ENCODE data around the gene ACSL5. TPM values are rescaled to one million over a fixed set of nuclear protein-coding genes. Genes with fewer than 3 reads are reported as not detected.

Gene ACSL5
- total and polyA plus RNA-seq, 2 donors (not counting 3 experiments of a cell fraction or from before 2014, with no cell fraction given) = 1.5 to 2.1 TPM

DNA sequence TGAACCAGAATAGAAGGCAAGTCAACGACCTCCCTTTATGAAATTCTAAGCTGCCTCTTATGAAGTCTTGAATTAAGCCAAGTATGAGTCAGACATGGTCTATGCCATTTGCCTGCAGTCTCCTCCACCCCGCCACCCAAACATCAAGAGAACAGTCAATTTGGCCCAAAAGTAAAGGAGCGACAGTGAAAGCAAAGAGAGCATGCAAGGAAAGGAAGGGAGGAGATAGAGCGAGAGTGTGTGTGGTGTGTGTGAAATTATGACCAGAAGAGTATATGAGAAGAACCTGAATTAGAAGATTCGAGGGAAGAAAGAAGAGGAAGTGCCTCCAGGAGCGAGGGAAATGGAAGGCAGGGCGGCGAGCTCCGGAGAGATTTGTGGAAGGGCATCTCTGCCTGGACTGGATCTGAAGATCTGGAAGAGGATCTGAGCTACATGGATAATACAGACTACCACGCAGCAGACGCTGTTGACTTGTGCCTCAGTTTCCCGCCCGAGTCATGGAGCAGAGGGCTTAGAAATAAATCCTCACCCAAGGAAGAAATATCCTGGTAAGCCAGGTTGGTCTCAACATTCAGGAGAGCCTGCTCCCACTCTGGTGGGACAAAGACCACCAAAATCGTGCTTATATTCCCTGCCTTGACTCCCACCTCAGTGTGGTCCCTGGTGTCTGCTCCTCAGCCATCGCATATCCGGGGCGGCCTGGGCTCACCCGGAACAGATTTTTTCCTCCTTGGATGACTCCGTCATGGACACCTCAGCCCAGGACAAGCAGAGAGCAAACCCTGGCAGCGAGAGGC is 72.3 kb downstream of the ACSL5 start:
- ChIA-PET CTCF (interaction anchor here (1.6 to 2.1 kb wide), 3 partner anchors 11 to 939 kb away, joined by 6 to 19 read pairs (median 15); no protein-coding TSS in a partner anchor), POLR2A (no interaction called here)
- dilution Hi-C loops (cut with MboI; ENCODE audit: extremely low pct_ligation_motif_present, low sequenced_read_pairs) (no loop called here), intact Hi-C loops (cut with micrococcal nuclease) (loop anchor here (1.0 to 10.0 kb wide), 4 partner anchors 57 to 939 kb away; no protein-coding TSS in a partner anchor)
- Histone ChIP-seq H4K20me1 (replicated peaks; ENCODE audit: control insufficient read depth, extremely low read depth, insufficient read depth, low read length) (no peaks in the 10 kb centered on the region), H3K79me2 (ENCODE audit: control insufficient read depth, insufficient read depth, low read length) (peaks cover 49% of the 10 kb centered on the region), H3K27me3 (ENCODE audit: control insufficient read depth in 2 of 2, insufficient read depth in 2 of 2, low read length in 2 of 2) (no peaks in the 10 kb centered on the region), H3K4me2 (ENCODE audit: insufficient read depth, low read length) (peak overlapping the region; percentile 83), H3K4me3 (replicated peaks in 1 of 3; ENCODE audit: insufficient read depth in 1 of 3, low read depth in 1 of 3, low read length in 3 of 3) (peak overlapping the region; percentile 89 to 98 (median 96)), H3K9me1 (replicated peaks; ENCODE audit: control insufficient read depth, extremely low read depth, insufficient read depth, low read length) (no peaks in the 10 kb centered on the region), H3K9ac (replicated peaks; ENCODE audit: extremely low read depth, insufficient read depth, low read length) (peak overlapping the region; percentile 92), H3K4me1 (ENCODE audit: control insufficient read depth, extremely low read depth, insufficient read depth, low read length) (peaks cover 18% of the 10 kb centered on the region), H3K27ac (ENCODE audit: insufficient read depth, low read depth, low read length) (peak overlapping the region; percentile 94), H2AFZ (ENCODE audit: low read depth, low read length) (peak overlapping the region; percentile 95), H3K36me3 (ENCODE audit: control insufficient read depth in 2 of 2, extremely low read depth in 1 of 2, insufficient read depth in 2 of 2, low read length in 2 of 2) (peaks cover 0 to 8% of the 10 kb centered on the region in 2 experiments), H3K9me3 (replicated peaks; ENCODE audit: control insufficient read depth, insufficient read depth, low read length) (no peaks in the 10 kb centered on the region)
- TSS peak; percentile 54 for BruUV-seq (replicated peaks)
- peak; percentile 29 for DNase-seq (ENCODE audit: low read depth, low spot score)
- no peak for TF ChIP-seq FOS (IDR thresholded peaks at IDR 0.05; ENCODE audit: borderline replicate concordance, insufficient read depth, low read length)
- no peak for FAIRE-seq

DNA sequence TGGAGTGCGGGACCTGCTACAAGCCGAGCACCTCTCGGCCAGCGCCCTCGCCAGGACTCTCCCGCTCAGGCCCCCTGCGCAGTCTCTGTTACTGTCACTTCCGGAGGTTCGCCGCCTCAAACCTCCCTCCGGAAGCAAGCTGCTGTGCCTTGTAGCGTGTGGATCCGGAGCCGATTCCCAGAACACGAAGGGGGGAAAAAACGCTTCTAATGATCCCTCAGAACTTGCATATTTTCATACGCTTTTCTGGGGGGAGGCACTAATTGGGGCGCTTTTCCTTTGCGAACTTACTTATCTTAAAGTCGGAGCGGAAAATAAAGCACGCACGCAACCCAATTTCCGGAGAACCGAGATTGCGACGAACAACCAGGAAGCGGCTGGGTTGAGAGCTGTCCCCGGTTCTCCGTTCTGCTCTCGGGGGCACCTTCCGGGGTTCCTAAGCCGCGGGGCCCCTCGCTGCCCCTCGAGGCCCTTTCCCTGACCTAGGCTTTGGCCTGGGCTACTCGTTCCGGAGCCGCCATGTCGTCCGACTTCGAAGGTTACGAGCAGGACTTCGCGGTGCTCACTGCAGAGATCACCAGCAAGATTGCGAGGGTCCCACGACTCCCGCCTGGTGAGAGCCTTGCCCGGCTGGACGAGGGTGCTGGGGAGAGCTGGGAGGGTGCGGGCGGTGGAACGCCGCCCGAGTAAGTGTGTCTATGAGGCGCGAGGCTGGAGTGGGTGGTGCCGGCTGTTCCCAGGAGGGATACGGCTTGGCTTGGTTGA is 73.1 kb downstream of the ACSL5 start, which contains the start of the genes VTI1A and ZDHHC6:
TSS of gene VTI1A (plus strand) at position 361 of the 765 bp plus-strand sequence. CDS start at position 520, 159 bp downstream.
TSS of gene ZDHHC6 (minus strand) at position 60 of the 765 bp plus-strand sequence. CDS start 1,478 bp downstream, outside the sequence.
- CTCF ChIA-PET = interaction anchor here (0.8 to 2.1 kb wide), 4 partner anchors 12 to 938 kb away, joined by 3 to 19 read pairs (median 10); no protein-coding TSS in a partner anchor
- no peak for TF ChIP-seq GATA2 (IDR thresholded peaks at IDR 0.05; ENCODE audit: insufficient read depth, insufficient read length, low read depth, low read length)
- no peak for TF ChIP-seq FOS (IDR thresholded peaks at IDR 0.05; ENCODE audit: borderline replicate concordance, insufficient read depth, low read length)
- TF ChIP-seq MAX (IDR thresholded peaks at IDR 0.05; ENCODE audit: insufficient read depth, insufficient read length) = no peak
- TF ChIP-seq, protein P1, sequence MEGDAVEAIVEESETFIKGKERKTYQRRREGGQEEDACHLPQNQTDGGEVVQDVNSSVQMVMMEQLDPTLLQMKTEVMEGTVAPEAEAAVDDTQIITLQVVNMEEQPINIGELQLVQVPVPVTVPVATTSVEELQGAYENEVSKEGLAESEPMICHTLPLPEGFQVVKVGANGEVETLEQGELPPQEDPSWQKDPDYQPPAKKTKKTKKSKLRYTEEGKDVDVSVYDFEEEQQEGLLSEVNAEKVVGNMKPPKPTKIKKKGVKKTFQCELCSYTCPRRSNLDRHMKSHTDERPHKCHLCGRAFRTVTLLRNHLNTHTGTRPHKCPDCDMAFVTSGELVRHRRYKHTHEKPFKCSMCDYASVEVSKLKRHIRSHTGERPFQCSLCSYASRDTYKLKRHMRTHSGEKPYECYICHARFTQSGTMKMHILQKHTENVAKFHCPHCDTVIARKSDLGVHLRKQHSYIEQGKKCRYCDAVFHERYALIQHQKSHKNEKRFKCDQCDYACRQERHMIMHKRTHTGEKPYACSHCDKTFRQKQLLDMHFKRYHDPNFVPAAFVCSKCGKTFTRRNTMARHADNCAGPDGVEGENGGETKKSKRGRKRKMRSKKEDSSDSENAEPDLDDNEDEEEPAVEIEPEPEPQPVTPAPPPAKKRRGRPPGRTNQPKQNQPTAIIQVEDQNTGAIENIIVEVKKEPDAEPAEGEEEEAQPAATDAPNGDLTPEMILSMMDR (IDR thresholded peaks at IDR 0.05; ENCODE audit: extremely low read depth in 1 of 2, insufficient read depth in 1 of 2, low read depth in 1 of 2, low read length in 2 of 2) = peak in 1 of 2 donors; percentile 36
- TF ChIP-seq JUN (IDR thresholded peaks at IDR 0.05; ENCODE audit: borderline replicate concordance, insufficient read depth, insufficient read length, low read depth) = no peak
- TF ChIP-seq MYC (IDR thresholded peaks at IDR 0.05; ENCODE audit: low read depth, low read length) = no peak
- peak; percentile 91 for TF ChIP-seq POLR2A (IDR thresholded peaks at IDR 0.05; ENCODE audit: low read depth, low read length)
- no peak for TF ChIP-seq EZH2 (IDR thresholded peaks at IDR 0.05; ENCODE audit: borderline replicate concordance, low read depth, low read length, severe bottlenecking)
- TF ChIP-seq POLR2AphosphoS5 (IDR thresholded peaks at IDR 0.05; ENCODE audit: insufficient read depth, low read depth, low read length) = peak; percentile 75
- FAIRE-seq (no peak), DNase-seq (ENCODE audit: low read depth, low spot score) (peak; percentile 79)
- POLR2A ChIA-PET = no interaction called here
- peaks cover 53% of the 10 kb centered on the region for H3K79me2 ChIP-seq (ENCODE audit: control insufficient read depth, insufficient read depth, low read length)
- peaks cover 18% of the 10 kb centered on the region for H3K4me1 ChIP-seq (ENCODE audit: control insufficient read depth, extremely low read depth, insufficient read depth, low read length)
- H3K27ac ChIP-seq (ENCODE audit: insufficient read depth, low read depth, low read length) = peak within 1 kb of the TSS; percentile 94
- intact Hi-C loops (cut with micrococcal nuclease) (loop anchor here (1.0 to 10.0 kb wide), 4 partner anchors 58 to 938 kb away; no protein-coding TSS in a partner anchor), dilution Hi-C loops (cut with MboI; ENCODE audit: extremely low pct_ligation_motif_present, low sequenced_read_pairs) (no loop called here)
- H3K36me3 ChIP-seq (ENCODE audit: control insufficient read depth in 2 of 2, extremely low read depth in 1 of 2, insufficient read depth in 2 of 2, low read length in 2 of 2) = peaks cover 0 to 6% of the 10 kb centered on the region in 2 experiments
- no peaks in the 10 kb centered on the region for H4K20me1 ChIP-seq (replicated peaks; ENCODE audit: control insufficient read depth, extremely low read depth, insufficient read depth, low read length)
- no TSS peak for BruUV-seq (replicated peaks)
- H3K4me3 ChIP-seq (replicated peaks in 1 of 3; ENCODE audit: insufficient read depth in 1 of 3, low read depth in 1 of 3, low read length in 3 of 3) = peak within 1 kb of the TSS; percentile 89 to 98 (median 96)
- peak within 1 kb of the TSS; percentile 83 for H3K4me2 ChIP-seq (ENCODE audit: insufficient read depth, low read length)
- H3K9me1 ChIP-seq (replicated peaks; ENCODE audit: control insufficient read depth, extremely low read depth, insufficient read depth, low read length) = no peaks in the 10 kb centered on the region
- H2AFZ ChIP-seq (ENCODE audit: low read depth, low read length) = peak within 1 kb of the TSS; percentile 95
- peak within 1 kb of the TSS; percentile 92 for H3K9ac ChIP-seq (replicated peaks; ENCODE audit: extremely low read depth, insufficient read depth, low read length)
- no peaks in the 10 kb centered on the region for H3K27me3 ChIP-seq (ENCODE audit: control insufficient read depth in 2 of 2, insufficient read depth in 2 of 2, low read length in 2 of 2)
- no peaks in the 10 kb centered on the region for H3K9me3 ChIP-seq (replicated peaks; ENCODE audit: control insufficient read depth, insufficient read depth, low read length)

Measured in endothelial cell of umbilical vein (primary cell).